Inflammatory macrophage (primary cell): Measurements from ENCODE around the gene LILRB1.
"Not testable (repeated sequence)": the region's sequence is repeated elsewhere in the genome, so short reads cannot be mapped to it uniquely, and the experiment has no call there.

ENCODE experiments used
- DNase-seq, 2 donors: peaks; one replicate each; pipeline ENCODE4 v3.0.0-alpha.2; 2020 to 2022

LILRB1 gene

DNA sequence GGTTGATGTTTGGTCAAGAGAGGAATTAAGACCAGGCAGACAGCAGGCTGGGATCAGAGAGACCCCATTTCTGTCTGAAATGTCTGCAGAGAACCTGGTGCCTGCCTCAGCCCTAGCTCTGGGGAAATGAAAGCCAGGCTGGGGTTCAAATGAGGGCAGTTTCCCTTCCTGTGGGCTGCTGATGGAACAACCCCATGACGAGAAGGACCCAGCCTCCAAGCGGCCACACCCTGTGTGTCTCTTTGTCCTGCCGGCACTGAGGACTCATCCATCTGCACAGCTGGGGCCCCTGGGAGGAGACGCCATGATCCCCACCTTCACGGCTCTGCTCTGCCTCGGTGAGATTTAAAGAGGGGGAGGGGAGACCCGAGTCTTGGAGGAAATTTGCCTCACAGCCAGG lies 32.4 kb downstream of the LILRB1 start, which contains the start of gene LILRB4:
LILRB4 (plus strand) TSS at position 256 of the 400 bp plus-strand sequence; CDS start at position 305, 49 bp downstream.
- DNase-seq = peak; percentile 85 to 94

DNA sequence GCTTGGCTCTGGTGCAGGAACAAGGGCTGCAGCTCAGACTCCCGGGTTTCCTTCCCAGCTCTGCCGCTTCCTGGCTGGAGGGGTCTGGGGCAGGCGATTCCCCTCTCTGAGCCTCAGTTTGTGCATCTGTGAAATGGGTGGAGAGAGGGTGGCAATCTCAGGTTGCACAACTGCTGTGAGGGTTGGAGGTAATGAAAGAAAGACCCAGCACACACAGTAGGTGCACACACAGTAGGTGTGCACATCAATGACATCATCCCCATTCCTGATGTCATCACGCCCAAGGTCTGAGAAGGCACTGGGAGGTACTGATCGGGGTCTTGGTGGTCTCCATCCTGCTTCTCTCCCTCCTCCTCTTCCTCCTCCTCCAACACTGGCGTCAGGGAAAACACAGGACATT lies 35.2 kb downstream of the LILRB1 start:
- no peak for DNase-seq

DNA sequence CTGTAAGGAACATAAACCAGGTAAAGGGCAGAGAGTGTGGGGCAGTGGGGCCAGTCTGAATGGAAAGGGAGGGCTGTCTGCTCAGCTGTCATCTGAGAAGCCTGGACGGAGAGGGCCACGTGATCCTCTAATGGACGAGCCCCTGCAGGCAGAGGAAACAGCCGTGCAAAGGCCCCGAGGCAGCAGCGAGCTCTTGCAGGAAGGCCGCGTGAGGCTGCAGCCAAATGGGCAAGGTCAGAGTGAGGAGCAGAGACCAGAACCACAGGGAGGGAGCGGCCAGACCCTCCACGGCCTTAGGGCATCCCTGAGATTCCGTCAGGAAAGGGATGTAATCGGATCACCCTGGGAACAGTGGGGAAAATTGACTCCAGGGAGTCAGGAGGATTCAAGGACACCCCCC lies 36.9 kb downstream of the LILRB1 start:
- DNase-seq = no peak

DNA sequence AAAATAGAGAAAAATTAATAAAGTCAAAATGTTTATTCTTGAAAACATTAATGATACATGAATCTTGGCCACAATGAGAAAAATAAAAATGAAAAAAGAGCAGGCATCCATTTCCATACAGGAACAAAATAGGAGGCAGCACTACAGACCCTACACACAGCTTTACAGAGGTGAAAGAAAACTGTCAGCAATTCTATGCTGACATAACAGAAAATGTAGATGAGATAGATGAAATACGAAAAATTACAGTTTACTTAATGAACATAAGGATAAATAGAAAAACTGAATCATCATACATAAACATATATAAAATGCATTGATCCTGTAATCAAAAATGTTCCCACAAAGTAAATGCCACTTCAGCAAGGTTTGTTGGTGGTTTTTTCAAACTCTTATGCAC lies 38.1 kb downstream of the LILRB1 start:
- no peak for DNase-seq

DNA sequence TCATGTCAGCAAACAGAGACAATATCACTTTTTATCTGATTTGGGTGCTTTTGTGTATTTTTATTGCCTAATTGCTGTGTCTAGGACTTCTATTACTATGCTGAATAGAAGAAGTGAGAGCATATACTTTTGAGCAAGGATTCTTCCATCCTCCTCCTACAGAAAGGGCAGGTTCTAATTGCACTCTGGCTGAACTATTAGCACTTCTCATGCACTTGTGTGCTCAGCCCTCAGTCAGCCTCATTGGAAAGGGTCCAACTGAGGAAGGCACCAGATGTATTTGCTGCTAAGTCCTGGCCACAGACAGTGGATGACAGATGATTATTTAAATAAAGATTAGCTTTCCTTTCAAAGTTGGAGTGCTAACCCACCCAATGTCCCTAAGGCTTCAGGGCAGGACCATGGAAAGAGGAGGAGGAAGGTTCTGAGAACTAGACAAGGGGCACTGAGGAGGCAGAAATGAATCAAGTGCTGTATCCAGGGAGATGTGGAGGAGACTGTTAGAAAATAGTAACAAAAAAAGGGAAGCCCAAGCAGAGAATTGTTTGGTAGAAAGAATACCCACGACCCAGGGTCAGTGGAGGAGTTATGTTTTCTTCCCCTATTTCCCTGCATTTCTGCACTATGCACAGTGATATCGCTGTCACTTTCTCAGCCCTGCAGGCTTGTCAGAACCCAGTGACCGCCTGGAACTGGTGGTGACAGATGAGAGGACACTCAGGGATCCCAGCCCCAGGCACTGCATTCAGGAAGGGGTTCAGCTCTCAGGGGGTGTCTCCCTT lies 40.5 kb downstream of the LILRB1 start:
- peak; percentile 72 to 81 for DNase-seq

DNA sequence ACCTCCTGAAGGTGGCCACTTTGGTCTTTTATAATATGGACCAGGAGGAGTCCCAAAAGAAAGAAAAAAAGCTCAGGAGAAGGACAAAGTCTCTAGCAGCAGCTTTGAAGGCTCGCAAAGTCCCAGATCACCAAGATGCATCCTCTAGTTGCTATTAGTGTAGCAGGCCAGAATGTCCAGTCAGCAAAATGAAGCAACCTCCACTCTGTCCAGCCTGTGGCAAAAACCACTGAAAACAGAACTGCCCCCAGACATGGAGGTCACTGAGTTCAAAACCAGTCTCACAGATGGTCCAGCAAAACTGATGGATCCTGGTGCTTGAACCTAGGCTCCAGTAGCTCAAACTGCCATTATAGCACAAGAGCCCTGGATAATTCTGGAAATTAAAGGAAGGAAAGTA lies 42.9 kb downstream of the LILRB1 start:
- DNase-seq = peak; percentile 73 to 80

DNA sequence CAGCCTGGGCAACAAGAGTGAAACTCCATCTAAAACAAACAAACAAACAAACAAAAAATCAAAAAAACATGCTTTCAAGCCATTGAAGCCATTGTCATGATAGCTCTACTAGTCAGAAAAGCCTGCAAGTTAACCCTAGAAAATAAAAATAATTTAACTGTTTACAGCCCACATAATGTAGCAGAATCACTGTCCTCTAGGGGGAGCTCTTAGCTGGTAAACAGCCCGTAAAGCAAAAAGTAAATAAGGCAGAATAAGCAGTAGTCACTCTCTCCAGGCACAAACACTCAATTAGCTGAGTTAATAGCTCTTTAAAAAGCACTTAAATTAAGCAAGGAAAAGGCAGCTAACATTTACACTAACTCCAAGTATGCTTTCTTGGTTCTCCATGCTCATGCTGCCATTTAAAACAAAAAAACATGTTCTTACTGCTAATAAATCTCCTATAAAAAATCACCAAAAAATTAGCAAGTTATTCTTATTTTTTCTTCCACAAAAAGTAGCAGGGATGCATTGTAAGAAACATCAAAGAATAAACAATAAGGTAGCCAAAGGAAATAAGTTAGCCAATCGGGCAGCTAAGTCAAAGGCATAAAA lies 43.8 kb downstream of the LILRB1 start:
- peak; percentile 65 to 73 for DNase-seq

DNA sequence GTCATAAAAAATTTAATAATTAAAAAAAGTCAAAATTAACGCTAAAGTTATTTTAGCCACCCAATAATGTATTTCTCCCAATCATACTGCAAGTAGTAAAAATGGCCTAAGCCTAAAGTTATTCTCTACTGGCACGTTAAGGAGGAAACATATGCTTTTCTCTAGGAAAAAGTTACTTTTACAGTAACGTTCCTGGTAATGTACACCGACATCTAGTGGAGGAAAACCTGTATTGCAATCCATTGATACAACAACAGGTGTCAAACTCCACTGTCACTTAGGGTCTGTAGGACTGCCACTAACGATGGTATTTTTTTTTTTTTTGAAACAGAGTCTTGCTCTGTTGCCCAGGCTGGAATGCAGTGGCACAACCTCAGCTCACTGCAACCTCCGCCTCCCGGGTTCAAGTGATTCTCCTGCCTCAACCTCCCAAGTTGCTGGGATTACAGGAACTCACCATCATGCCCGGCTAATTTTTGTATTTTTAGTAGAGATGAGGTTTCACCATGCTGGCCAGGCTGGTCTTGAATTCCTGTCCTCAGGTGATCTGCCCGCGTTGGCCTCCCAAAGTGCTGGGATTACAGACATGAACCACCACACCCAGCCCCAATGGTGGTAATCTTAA lies 46.0 kb downstream of the LILRB1 start:
- peak; percentile 66 to 72 for DNase-seq

DNA sequence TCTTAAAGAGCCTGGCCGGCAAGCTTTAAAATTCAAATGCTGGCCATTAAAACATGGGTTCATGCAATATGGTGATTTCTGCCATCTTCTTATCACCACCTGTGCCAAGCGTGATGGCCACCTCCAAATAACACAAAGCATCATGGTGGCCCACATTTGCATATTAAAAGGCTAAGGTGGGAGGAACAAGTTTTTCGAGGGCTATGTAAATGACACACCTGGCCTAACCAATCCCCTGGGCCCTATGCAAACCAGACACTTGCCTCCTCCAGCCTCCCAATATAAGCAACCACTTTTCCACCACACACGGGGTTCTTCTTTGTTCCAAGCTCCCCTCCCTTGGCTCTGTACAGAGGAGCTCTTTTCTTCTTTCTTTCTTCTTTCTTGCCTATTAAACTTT lies 46.9 kb downstream of the LILRB1 start:
- no peak for DNase-seq

DNA sequence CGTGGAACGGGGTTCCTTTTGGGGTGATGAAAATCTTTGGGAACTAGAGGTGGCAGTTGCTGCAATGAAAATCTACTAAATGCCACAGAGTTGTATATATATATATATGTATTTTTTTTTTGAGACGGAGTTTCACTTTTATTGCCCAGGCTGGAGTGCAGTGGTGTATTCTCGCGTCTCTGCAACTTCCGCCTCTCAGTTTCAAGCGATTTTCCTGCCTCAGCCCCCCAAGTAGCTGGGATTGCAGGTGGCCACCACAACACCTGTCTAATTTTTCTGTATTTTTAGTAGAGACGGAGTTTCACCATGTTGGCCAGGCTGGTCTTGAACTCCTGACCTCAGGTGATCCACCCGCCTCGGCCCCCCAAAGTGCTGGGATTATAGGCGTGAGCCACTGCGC lies 51.3 kb downstream of the LILRB1 start:
- DNase-seq = not testable (repeated sequence)

DNA sequence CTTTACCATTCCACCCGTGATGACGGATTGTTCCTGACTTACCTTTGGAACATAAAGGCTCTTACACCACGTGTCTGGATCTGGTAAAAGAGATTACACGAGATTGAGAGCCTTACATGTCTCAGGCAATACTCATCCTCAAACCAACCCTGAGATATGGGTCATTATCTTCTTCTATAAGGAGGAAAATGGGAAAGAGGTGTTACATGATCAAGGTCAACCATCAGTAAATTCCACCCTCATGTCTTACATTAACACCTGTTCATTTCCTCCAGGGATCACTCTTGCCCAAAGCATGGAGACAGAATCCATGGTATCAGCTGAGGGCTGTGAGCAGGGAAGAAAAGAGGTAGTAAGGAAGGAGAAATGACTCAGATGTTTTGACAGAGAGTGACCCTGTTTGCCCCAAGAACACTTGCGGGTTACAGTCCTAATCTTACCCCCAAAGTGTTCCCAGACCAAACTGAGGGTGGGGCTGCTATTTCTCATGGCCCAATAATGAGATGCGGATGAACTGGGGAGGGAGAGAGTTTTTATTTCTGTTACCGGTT lies 52.1 kb downstream of the LILRB1 start:
- peak; percentile 37 to 71 for DNase-seq

DNA sequence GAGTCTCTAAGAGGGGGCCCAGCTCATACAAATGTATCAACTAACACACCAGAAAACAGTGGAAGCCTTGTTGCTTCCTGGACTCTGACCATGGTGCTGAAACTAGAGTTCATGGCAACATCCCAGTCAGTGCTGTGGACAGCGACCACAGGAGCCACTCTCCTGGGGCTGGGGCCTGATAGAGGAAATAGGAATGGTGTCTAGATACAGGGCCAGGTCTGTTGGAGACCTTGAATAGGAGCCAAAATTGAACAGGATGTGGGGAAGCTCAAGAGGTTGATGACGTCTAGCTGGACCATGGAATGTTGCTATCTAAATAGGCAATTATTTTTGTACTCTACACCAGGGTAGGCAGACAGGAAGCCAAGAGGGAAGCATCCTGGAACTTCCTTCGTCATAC lies 54.2 kb downstream of the LILRB1 start:
- DNase-seq = peak; percentile 64 to 77
